GM19238 (cell line): Measurements from ENCODE around the gene CFAP47.
"Not testable (repeated sequence)": the region's sequence is repeated elsewhere in the genome, so short reads cannot be mapped to it uniquely, and the experiment has no call there.

Experiments used
- DNase-seq: peaks from one replicate; pipeline ENCODE4 v3.0.0; 2011; ENCODE audit warnings: low spot score; ENCODE audit not compliant: insufficient read length

Gene CFAP47

GRCh38 chrX:36218801-36219200 is 299.3 kb downstream of the CFAP47 start:
- no peak for DNase-seq

- not testable (repeated sequence) for DNase-seq
These were observed 315.4 kb downstream of the CFAP47 start for GRCh38 chrX:36234840-36235528.

- no peak for DNase-seq
These were observed 321.9 kb downstream of the CFAP47 start for GRCh38 chrX:36241397-36241796.

- no peak for DNase-seq
These were observed 346.6 kb downstream of the CFAP47 start for GRCh38 chrX:36266155-36266554.

- no peak for DNase-seq
These were observed 390.6 kb downstream of the CFAP47 start for GRCh38 chrX:36310136-36310535.

GRCh38 chrX:36314303-36314702 is 394.8 kb downstream of the CFAP47 start:
- DNase-seq, result no peak

GRCh38 chrX:36334572-36334971 is 415.0 kb downstream of the CFAP47 start:
- no peak for DNase-seq

GRCh38 chrX:36336751-36337150 is 417.2 kb downstream of the CFAP47 start:
- DNase-seq, result no peak

GRCh38 chrX:36344301-36344700 is 424.8 kb downstream of the CFAP47 start:
- no peak for DNase-seq

- no peak for DNase-seq
These were observed 429.0 kb downstream of the CFAP47 start for GRCh38 chrX:36348509-36348908.

- no peak for DNase-seq
These were observed 438.3 kb downstream of the CFAP47 start for GRCh38 chrX:36357855-36358254.

GRCh38 chrX:36364262-36364661 is 444.7 kb downstream of the CFAP47 start:
- DNase-seq, result no peak

GRCh38 chrX:36383495-36383894 is 464.0 kb downstream of the CFAP47 start:
- no peak for DNase-seq

- DNase-seq, result no peak
These were observed 469.4 kb downstream of the CFAP47 start for GRCh38 chrX:36388901-36389300.

GRCh38 chrX:36401774-36402173 is 482.2 kb downstream of the CFAP47 start:
- no peak for DNase-seq

GRCh38 chrX:36407836-36408235 is 488.3 kb downstream of the CFAP47 start:
- DNase-seq, result no peak

- no peak for DNase-seq
These were observed 494.5 kb downstream of the CFAP47 start for GRCh38 chrX:36414056-36414455.

- DNase-seq, result no peak
These were observed 502.8 kb downstream of the CFAP47 start for GRCh38 chrX:36422368-36422767.

- no peak for DNase-seq
These were observed 512.3 kb downstream of the CFAP47 start for GRCh38 chrX:36431819-36432218.

- DNase-seq, result no peak
These were observed 515.0 kb downstream of the CFAP47 start for GRCh38 chrX:36434522-36434921.
